Spleen (tissue), 7 donors: ENCODE data around the gene CYFIP2.

Experiments used
- CTCF ChIP-seq, 11 experiments: fragments of 200-600 bp in 7 of 11; fragments of 450-650 bp in 4 of 11; sonication (generic) in 4 of 11; IDR thresholded peaks in 8 of 11; conservative IDR thresholded peaks in 3 of 11; 1 replicate in 7 of 11; 2 replicates in 4 of 11; pipeline versions ENCODE4 v1.4.0 to v1.8.0; 2016 to 2021; ENCODE audit warnings: antibody characterized with exemption in 11 of 11, inconsistent platforms in 4 of 11, mild to moderate bottlenecking in 1 of 11
- POLR2A ChIP-seq, 3 donors: fragments of 450-650 bp; IDR thresholded peaks; one replicate each; pipeline ENCODE4 v1.5.1; 2017; ENCODE audit warnings: antibody characterized with exemption in 3 of 3, mild to moderate bottlenecking in 1 of 3
- POLR2AphosphoS5 ChIP-seq, 3 donors: sonication (generic); formaldehyde crosslinking; IDR thresholded peaks; one replicate each; pipeline ENCODE4 v1.5.1; 2017; ENCODE audit warnings: antibody characterized with exemption in 3 of 3
- donor health status: DM: no; HTN: no; CAD: no; lungs with moderate emphysema.
- donor health status: DM: no; HTN: no; CAD: no.
- donor health status: DM: no; HTN: no; CAD: no.

GRCh38 chr5:157266286-157267007, 524 bp downstream of the CYFIP2 start:
- peak in 3 of 11 experiments; percentile 3 to 19 (median 10) for TF ChIP-seq CTCF (IDR thresholded peaks at IDR 0.05 in 8 of 11, conservative IDR thresholded peaks at IDR 0.05 in 3 of 11)
- no peak for TF ChIP-seq POLR2A (IDR thresholded peaks at IDR 0.05)
- TF ChIP-seq POLR2AphosphoS5 (IDR thresholded peaks at IDR 0.05) = peak; percentile 16 to 82 (median 49)
